Adrenal gland (tissue), 5 donors: ENCODE measurements around the gene VASP.

Source experiments
- POLR2A ChIP-seq, 2 donors: fragments of 450-650 bp; IDR thresholded peaks; one replicate each; pipeline ENCODE4 v1.6.1; 2017; ENCODE audit warnings: antibody characterized with exemption in 2 of 2, mild to moderate bottlenecking in 2 of 2, moderate library complexity in 1 of 2
- TF ChIP-seq, protein P1 (sequence below), 6 experiments: fragments of 450-650 bp in 4 of 6; fragments of 200-600 bp in 2 of 6; sonication (generic) in 1 of 6; IDR thresholded peaks; 1 replicate in 5 of 6; 2 replicates in 1 of 6; pipeline versions ENCODE4 v1.5.1 to v1.8.0; 2016 to 2021; ENCODE audit warnings: antibody characterized with exemption in 6 of 6, mild to moderate bottlenecking in 2 of 6, moderate library complexity in 1 of 6
- donor health status: DM: no; HTN: no; CAD: no.

DNA sequence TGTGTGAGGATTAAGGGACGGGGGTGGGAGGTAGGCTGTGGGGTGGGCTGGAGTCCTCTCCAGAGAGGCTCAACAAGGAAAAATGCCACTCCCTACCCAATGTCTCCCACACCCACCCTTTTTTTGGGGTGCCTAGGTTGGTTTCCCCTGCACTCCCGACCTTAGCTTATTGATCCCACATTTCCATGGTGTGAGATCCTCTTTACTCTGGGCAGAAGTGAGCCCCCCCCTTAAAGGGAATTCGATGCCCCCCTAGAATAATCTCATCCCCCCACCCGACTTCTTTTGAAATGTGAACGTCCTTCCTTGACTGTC, 34.0 kb upstream of the VASP start:
- TF ChIP-seq, protein P1, sequence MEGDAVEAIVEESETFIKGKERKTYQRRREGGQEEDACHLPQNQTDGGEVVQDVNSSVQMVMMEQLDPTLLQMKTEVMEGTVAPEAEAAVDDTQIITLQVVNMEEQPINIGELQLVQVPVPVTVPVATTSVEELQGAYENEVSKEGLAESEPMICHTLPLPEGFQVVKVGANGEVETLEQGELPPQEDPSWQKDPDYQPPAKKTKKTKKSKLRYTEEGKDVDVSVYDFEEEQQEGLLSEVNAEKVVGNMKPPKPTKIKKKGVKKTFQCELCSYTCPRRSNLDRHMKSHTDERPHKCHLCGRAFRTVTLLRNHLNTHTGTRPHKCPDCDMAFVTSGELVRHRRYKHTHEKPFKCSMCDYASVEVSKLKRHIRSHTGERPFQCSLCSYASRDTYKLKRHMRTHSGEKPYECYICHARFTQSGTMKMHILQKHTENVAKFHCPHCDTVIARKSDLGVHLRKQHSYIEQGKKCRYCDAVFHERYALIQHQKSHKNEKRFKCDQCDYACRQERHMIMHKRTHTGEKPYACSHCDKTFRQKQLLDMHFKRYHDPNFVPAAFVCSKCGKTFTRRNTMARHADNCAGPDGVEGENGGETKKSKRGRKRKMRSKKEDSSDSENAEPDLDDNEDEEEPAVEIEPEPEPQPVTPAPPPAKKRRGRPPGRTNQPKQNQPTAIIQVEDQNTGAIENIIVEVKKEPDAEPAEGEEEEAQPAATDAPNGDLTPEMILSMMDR (IDR thresholded peaks at IDR 0.05), result no peak
- TF ChIP-seq POLR2A (IDR thresholded peaks at IDR 0.05), result no peak
